HG03354 (cell line): ENCODE data around the gene DEDD2.
A peak's percentile ranks its signal among the peaks of the same experiment; 100 is the strongest.

ENCODE experiments used
- ATAC-seq: cut with Tn5 transposase; IDR thresholded peaks from one replicate; pipeline ENCODE4 v1.9.1; 2021; ENCODE audit warnings: mild to moderate bottlenecking; ENCODE audit not compliant: unreplicated experiment, poor library complexity, severe bottlenecking

The DEDD2 gene

DNA sequence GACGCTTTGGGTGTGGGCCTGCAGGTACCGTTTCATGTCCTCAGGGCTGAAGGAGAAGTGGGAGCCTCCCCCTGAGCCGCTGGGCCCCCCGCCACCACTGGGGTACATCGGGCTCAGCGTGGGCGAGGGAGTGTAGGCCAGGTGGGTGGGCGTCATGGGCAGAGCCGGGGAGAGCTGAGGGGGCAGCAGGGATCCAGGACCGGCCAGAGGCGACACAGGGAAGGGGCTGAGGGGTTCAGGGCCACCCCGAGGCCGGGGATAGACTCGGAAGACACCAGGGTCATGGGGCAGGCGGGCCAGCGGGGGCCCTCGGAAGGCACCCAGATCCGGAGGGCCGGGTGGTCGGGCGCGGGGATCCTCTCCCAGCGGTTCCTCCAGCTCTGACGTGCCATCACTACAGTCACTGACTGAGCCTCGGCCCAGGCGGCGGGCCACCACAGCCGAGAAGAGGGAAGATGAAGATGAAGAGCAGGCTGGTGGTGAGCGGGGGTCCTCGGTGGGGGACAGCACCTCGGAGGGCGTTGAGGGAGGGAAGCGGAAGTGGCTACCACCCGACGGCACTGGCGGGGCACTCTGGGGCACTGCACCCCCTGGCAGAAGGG lies 31.8 kb upstream of the DEDD2 start:
- no peak for ATAC-seq

DNA sequence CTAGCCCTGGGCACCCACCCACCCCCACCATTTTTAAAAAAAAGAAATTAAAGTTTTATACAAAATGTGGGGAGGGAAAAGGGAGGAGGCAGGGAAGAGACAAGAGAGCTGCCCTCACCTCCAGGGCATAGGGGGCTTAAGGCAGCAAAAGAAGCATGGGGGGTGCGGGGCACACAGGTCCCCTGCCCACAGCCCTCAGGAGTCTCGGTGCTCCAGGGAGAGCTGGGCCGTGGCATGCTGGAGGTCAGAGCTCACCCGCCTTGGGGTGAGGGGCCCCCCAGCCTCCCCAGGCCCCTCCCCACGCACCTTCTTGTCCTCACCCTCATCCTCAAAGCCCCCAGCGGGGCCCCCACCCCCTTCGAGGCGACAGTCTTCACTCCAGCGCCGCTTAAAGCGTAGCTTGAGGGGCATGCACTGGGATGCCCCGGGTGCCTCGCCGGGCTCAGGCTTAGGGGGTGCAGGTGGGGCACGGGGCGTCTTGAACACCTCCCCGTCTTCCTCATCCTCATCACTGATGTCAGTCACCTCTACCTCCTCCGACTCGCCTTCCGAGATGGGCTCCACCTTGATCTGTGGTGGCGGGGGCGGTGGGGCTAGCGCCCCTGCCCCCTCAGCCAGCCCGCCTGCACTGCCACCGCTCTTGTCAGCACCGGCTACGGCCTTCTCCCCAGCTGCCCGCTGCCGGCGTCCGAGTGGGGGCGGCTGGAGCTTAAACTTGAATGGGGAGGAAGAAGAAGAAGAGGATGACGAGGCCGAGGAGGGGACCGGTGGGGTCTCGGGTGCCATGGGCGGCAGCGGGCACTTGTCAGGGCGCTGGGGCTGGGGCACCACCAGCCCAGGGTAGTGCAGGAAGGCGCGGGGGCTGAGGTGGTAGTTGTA lies 31.0 kb upstream of the DEDD2 start:
- no peak for ATAC-seq

DNA sequence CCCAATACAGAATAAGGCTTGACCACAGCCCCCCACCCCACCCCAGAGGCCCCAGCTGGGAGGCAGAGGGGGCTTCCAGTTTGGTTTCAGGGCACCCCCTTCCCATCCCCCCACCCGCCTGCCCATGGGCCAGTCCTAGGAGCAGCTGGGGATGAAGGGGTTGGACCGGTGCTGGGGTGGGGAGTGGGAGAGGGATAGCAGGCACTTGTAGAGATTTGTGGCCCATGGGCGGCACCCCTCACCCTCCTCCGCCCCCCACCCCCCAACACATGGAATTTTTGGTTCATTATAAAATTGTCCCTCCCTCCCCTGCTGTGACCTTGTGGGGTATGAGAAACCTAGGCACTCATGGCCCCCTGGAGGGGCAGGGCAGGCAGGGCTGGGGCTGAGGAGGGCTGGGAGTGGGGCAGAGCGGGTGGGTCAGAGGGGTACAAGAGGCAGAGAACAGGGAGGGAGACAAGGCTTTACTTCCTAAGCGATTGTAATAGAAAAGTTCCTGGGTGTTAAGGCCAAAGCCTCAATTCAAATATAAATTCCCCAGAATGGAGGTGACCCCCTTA lies 30.2 kb upstream of the DEDD2 start:
- no peak for ATAC-seq

DNA sequence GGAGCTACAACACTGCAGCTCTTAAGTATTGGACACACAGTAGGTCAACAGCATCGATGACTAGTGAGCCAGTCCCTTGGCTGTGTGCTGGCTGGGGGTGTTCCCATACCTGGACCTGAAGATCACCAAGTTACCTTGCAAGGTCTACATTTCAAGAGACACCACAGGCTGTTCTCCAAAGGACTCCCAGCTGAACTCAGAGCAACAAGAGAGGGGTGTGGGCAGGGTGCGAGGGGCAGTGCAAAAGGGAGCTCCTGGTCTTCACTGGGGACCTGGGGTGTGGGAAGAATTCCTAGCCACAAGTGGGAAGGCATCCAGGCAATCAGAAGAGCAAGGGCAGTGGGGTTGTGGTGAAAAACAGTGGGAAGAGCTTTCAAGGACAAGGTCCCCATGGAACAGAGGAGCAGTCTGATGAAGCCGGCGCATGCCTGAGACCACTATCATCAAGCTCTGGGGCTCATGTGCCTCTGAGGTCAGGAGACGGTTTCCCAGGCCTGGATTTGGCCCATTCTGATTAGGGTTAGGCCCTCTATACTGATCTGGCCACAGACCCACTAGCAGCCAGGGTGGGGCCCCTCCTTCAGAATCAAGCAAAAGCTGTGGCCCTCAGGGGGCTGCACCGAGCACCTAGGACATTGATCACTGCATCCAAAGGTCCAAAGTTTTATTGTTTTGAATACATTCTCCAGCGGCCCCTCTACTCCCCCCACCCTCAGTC lies 29.6 kb upstream of the DEDD2 start:
- ATAC-seq: no peak

DNA sequence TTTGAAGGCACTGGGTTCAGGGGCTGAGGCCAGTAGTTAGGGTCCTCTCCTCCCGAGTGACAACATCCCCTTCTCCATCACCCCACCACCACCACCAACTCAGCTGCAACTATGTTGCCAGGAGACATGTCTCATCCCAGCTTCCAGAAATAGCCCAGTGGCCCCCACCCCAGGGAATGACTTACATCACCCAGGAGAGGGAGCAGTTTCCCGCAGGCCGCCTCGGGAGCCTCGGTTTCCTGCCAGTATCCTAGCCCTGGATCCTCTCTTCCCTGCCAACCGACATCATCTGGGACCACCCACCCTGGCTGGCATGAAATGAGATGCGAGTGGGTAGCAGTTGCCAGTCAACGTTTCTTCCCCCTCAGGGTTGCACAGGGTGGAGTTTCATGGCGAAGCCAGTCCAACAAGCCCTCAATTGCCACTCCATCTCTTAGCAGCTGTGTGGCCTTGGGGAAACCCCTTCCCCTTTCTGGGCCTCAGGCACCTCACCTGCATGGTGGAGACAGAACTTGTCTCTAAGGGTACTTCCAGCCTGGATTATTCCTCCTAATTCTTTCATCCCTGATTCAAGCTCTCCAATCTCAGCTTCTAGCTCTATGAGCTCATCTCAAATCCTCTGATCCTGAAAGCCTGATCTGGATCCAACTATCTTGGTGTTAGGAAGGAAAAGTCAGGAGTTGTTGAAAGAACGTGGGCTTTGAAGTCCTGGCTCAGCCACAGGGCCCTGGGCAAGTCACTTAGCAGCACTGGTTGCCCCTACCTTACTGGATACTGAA lies 28.9 kb upstream of the DEDD2 start:
- ATAC-seq: no peak

DNA sequence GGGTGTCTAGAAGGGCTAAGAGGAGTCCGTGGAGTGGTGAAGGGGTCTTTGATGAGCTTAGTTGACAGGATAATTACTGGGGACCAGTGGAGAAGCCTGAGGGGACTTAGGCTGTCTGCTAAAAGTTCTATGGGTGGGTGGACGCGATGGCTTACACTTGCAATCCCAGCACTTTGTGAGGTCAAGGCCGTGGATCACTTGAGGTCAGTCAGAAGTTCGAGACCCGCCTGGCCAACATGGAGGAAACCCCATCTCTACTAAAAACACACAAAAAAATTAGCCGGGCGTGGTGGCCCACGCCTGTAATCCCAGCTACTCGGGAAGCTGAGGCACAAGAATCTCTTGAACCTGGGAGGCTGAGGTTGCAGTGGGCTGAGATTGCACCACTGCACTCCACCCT lies 27.8 kb upstream of the DEDD2 start:
- ATAC-seq: no peak

DNA sequence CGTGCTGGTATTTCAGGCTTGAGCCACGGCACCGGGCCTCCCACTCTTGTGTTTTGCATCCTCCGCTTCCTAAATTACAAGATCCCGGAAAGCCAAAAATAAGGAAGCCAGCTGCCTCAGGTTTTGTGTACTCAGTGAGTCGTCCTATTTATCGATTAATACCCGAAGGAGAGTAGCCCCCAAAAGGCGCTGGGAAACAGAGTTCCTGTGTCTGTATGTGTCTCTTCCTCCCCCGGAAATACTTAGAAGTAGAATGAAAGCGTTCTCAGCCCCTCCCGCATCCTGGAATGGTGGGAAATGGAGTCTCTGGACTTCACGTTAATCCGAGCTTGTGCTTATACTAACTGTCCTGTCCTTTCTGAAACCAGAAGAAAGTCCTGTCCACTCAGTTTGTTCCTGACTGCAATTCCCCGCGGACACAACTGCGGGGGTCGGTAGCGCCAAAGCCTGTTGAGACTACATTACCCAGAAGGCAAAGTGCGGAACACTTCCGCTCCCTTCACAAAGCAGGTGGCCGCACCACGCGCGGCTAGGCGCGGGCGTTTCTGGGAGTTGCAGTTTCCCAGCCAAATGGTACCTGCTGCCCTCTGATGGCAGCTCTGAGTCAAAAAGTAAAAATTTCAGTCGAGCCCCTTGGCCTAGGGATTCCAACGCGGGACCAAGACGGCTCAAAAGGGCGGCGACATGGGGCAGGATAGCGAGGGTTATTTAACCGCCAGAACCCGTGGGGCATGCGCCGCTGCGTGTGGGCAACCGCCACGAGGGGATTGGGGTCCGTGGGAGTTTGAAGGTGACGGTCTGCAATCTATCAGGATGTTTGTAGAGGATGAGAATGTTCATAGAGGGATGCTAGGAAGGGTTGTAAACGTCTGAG lies 27.1 kb upstream of the DEDD2 start:
- peak; percentile 42 for ATAC-seq

DNA sequence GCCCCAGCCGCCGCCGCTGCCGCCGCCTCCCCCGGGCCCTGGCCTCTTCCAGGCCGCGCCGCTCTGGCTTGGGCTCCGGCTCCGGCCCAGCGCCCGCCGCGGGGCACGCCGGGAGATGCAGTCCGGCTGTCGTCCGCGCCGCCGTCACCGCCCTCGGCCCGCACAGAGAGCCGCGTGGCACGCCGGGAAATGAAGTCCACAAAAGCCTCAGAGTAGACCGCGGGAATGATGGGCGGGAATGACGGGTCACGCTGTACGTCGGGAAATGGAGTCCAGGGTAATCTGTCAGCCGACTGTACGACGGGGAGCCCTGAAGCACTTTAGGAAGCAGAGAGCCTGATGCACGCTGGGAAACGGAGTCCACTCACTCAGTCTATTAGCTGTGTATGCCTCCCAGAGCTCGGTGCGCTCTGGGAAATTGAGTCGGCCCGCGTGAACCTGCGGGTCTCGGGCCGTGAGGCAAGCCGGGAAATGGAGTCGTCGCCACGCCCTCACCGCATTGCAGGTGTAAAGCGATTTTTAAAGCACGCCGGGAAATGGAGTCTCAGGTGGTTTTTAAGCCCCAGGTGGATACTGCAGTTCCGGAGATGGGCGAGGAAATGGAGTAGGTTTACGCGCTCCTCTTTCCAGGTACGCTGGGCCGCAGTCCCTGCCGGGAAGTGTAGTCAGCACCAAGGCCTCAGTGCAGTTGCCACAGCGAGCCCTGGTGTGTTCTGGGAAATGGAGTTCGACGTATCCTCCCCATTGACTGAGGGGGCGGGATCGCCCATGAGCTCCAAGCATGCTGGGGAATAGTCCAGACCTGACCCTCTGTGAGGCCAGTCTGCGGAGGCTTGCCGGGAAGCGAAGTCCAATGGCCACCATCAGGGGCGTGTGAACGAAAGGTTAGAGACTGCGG lies 25.3 kb upstream of the DEDD2 start, which contains the start of gene GSK3A:
GSK3A (minus strand) TSS at position 91 of the 898 bp plus-strand sequence. CDS start 137 bp downstream, outside the sequence.
- ATAC-seq: peak; percentile 73

DNA sequence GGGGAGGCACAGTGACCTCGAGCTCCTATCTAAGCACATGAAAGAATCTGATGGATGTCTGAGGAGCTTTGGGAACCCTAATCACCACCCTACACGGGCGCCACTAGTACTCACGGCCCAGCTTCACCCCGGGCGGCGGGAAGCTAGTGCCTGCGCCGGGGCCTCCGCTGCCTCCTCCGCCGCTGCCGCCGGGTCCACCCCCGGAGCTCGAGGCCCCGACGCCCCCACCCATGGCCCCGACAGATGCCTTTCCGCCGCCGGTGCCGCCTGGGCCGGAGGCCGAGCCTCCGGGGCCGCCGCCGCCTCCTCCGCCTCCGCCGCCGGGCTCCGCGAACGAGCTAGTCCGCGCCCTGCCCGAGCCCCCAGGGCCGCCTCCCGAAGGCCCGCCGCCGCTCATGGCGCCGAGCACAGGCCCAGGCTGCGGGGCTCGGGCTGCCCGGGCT lies 24.6 kb upstream of the DEDD2 start:
- peak; percentile 3 for ATAC-seq

DNA sequence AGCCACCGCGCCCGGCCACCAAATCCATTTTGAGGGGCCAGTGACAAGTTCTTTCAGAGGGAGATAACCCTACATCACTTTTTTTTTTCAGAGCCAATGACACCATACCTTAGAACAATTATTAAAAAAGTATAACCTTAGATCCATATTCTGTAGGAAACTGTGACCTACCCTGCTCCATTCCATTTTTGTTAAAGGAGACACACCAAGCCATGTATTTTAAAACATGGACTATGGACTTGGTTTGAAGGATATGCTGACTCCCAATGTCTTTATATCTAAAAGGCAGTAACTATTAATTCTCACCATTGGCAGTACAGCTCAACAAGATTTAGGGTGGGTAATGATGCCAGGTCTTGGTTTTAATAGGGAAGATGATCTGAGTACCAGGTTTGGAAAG lies 23.8 kb upstream of the DEDD2 start:
- no peak for ATAC-seq

DNA sequence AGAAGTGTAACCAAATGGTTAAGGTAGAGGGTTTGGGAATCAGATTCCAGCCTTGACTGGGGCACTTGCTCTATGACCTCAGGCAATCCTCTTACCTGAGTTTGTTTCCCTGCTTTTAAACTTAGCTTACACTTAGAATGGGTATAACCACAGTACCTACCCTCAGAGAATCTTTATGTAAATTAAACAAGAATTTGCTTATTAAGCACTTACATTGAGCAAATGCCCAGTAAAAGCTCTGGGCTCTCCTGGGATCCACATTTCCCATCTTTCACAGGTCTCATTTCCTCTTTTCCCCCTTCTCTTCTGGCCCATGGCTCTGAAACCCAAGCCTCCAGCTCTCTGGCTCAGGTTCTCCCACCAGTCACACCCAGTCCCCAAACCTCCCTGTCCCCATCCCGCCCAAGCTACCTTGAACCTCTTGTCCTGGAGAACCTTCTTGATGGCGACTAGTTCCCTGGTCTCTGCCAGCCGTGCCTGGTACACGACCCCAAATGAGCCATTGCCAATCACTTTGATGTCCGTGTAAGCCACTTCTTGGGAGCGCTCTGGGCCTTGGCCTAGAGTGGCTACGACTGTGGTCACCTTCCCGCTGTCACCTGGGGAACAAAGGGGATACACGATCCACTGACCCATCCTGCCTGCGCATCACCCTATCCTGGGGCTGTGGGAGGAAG lies 22.2 kb upstream of the DEDD2 start:
- ATAC-seq: no peak

DNA sequence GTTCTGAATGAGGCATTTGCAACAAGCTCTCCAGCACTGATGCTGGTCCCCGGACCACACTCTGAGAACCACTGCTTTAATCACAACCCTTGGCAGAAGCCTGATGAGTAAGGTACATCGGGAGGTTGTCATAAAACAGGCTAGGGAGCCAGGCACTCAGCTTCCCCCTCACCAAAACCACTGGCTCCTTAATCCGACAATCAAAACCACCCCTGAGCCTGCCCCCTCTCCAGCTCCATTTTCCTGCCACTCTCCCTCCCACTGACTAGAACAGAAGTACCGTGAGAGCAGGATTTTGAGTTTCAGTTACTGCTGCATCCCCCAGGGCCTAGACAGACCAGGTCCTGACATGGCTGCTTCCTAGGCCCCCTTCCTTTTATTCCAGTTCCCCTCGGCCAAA lies 17.7 kb upstream of the DEDD2 start:
- no peak for ATAC-seq

DNA sequence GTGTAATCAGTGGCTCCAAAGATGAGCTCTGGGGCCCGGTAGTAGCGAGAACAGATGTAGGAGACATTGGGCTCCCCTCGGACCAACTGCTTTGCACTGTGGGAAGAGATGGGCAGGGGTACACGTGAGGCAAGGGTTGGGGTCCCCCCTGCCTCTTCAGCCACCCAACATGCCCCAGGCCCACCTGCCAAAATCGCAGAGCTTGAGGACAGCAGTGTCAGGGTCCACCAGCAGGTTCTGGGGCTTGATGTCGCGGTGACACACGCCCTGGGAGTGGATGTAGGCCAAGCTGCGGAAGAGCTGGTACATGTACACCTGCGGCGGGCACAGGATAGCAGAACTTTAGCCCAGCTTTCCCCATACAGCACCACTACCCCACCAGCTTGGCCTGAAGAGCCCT lies 16.9 kb upstream of the DEDD2 start:
- ATAC-seq: no peak

DNA sequence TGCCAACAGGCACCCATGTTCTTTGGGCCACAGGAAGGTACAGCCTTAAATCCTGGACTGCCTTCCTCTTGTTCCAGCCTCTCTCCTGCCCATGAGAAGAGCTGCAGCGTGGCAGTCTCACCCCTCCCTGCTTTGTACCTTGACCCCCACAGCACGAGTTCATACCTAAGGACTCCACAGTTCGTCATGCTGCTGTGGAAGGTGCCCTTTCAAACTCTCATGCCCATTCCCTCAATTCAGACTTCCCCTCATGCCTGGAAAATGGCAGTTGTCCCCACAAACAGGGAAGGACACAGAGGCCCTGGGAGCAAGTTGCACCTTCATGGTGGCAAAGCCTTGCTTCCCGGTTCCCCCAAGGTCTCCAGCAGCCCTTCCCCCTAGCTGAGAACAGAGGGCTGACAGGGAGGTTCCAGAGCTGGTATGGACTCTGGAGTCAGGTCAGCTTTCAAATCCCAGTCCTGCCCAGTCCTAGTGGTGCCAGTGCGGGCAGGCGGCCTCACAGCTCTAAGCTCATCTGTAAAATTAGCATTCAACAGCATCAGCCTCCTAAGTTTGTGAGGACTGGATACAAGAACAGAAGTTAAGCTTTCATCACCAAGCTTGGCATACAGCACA lies 16.3 kb upstream of the DEDD2 start:
- ATAC-seq: no peak

DNA sequence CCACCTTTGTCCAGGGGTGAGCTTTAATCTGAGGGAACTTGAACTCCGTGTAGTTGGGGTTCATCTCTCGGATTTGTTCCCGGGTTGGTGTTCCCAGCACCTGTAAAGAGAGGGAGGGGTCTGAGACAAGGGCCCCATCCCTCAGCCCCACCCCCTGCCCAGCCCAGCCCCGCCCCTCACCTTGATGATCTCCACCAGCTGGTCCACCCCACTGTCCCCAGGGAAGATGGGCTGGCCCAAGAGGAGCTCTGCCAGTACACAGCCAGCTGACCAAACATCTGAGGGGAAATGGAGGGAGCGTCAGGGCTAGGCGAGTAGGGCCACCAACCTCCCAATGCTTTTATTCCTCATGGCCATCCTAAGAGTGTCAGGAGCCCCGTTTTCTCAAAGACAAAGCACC lies 15.6 kb upstream of the DEDD2 start:
- ATAC-seq: no peak

DNA sequence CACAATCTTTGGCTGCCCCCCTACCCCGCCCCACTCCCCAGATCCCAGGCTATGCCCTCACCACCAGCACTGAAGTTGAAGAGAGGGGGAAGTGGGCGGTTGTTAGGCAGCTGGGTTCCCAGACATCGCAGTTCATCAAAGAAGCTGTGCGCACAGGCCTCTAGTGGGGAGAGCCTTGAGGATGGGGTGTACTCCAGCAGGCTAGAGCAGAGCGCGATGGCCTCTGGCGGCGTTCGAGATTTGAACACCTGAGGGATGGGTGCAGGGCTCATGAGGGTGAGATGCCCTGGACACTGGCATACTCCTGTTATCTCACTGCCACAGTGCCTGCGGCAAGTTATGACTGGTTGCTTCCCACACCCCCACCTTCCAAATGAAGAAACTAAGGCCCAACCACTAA lies 15.0 kb upstream of the DEDD2 start:
- ATAC-seq: no peak

DNA sequence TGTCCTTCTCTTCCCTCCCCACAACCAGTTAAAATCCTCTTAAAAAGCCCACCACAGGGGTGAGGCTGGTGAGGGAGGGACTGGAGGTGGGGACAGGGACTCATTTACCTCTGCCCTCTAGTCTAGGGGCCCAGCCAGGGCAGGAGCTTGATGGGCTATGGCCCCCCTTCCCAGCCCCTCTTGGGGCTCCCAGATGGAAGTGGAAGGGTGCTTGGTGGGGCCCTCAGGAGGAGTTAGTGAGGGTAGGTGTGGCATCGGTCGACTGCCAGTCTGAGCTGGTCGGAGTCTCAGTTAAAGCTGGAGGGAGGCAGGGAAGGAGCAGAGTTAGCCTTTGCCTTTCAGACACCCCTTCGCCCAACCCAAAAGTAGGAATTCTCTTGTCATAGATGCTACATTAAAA lies 13.1 kb upstream of the DEDD2 start:
- no peak for ATAC-seq
